GM10248 (cell line): ENCODE measurements around the gene ANKHD1.
A peak's percentile ranks its signal among the peaks of the same experiment; 100 is the strongest.

Experiments used
- CTCF ChIA-PET: fragments of 300-600 bp; sonication (Branson Sonifier 250); formaldehyde crosslinking; extraction: SDS; loops from one replicate; lab custom pipeline; 2021; ENCODE audit warnings: antibody characterized with exemption; lab: Yijun Ruan, JAX
- POLR2A ChIA-PET: fragments of 350-650 bp; sonication (Branson Sonifier 250); formaldehyde crosslinking; extraction: SDS; loops from one replicate; lab custom pipeline; 2020; ENCODE audit warnings: antibody characterized with exemption; lab: Yijun Ruan, JAX
- DNase-seq: peaks from one replicate; pipeline ENCODE4 v3.0.0; 2012; ENCODE audit errors: extremely low spot score
- CTCF ChIP-seq: IDR thresholded peaks from 2 replicates; pipeline ENCODE4 v1.5.1; 2012; ENCODE audit warnings: mild to moderate bottlenecking, low read depth; ENCODE audit errors: extremely low read depth, missing control alignments, control extremely low read depth

ANKHD1 gene

GRCh38 chr5:140358738-140359310 is 42.8 kb upstream of the ANKHD1 start:
- CTCF ChIA-PET, result interaction anchor here (0.7 to 12.8 kb wide), 24 partner anchors 9 to 367 kb away, joined by 3 to 205 read pairs (median 4); partner anchors contain the start of gene HBEGF
- POLR2A ChIA-PET, result interaction anchor here (0.6 kb wide), 1 partner anchor 332 kb away, joined by 4 read pairs; no protein-coding TSS in a partner anchor
- no peak for DNase-seq
- peak; percentile 2 for TF ChIP-seq CTCF

- no peak for TF ChIP-seq CTCF
- ChIA-PET CTCF (interaction anchor here (0.7 to 12.8 kb wide), 7 partner anchors 11 to 359 kb away, joined by 3 to 205 read pairs (median 18); partner anchors contain the start of gene HBEGF), POLR2A (interaction anchor here (0.6 kb wide), 1 partner anchor 23 kb away, joined by 7 read pairs; no protein-coding TSS in a partner anchor)
- DNase-seq, result no peak
These were observed 41.5 kb upstream of the ANKHD1 start, which contains the start of gene SLC4A9 for GRCh38 chr5:140360101-140360500. SLC4A9 (plus strand) TSS chr5:140360194; CDS start chr5:140360237, 43 bp downstream.

- DNase-seq, result no peak
- POLR2A ChIA-PET, result interaction anchor here (0.6 kb wide), 1 partner anchor 24 kb away, joined by 7 read pairs; no protein-coding TSS in a partner anchor
- CTCF ChIA-PET, result interaction anchor here (0.7 to 12.8 kb wide), 7 partner anchors 11 to 359 kb away, joined by 3 to 205 read pairs (median 18); partner anchors contain the start of gene HBEGF
- TF ChIP-seq CTCF, result no peak
These were observed 40.8 kb upstream of the ANKHD1 start for GRCh38 chr5:140360681-140361479.

GRCh38 chr5:140361901-140362300 is 39.7 kb upstream of the ANKHD1 start:
- DNase-seq, result no peak
- ChIA-PET POLR2A (no interaction called here), CTCF (interaction anchor here (1.4 to 12.8 kb wide), 6 partner anchors 11 to 358 kb away, joined by 3 to 205 read pairs (median 30); partner anchors contain the start of gene HBEGF)
- no peak for TF ChIP-seq CTCF

- no peak for DNase-seq
- TF ChIP-seq CTCF, result no peak
- CTCF ChIA-PET, result interaction anchor here (1.4 to 12.8 kb wide), 7 partner anchors 10 to 273 kb away, joined by 3 to 205 read pairs (median 10); partner anchors contain the start of gene HBEGF
- POLR2A ChIA-PET, result no interaction called here
These were observed 39.3 kb upstream of the ANKHD1 start for GRCh38 chr5:140362311-140362710.

GRCh38 chr5:140362875-140363630 is 38.6 kb upstream of the ANKHD1 start:
- POLR2A ChIA-PET, result no interaction called here
- TF ChIP-seq CTCF, result peak; percentile 99
- CTCF ChIA-PET, result interaction anchor here (0.6 to 12.8 kb wide), 45 partner anchors 10 to 363 kb away, joined by 3 to 205 read pairs (median 4); partner anchors contain the start of genes ANKHD1, HARS1, HARS2 and HBEGF
- DNase-seq, result peak; percentile 92
